B cell (primary cell): ENCODE results near the gene DFFA.

Source experiments
- CTCF ChIP-seq: fragments of 200-600 bp; IDR thresholded peaks from one replicate; pipeline ENCODE4 v1.8.0; 2022; ENCODE audit warnings: antibody characterized with exemption, mild to moderate bottlenecking
- EZH2 ChIP-seq: IDR thresholded peaks from 2 replicates; pipeline ENCODE4 v1.6.1; 2012; ENCODE audit warnings: borderline replicate concordance, low read depth, mild to moderate bottlenecking, moderate library complexity, low read length; ENCODE audit not compliant: insufficient read depth, poor library complexity, severe bottlenecking

GRCh38 chr1:10519016-10519417 is 46.7 kb upstream of the DFFA start:
- TF ChIP-seq CTCF (no peak), EZH2 (no peak)
